GM21723 (cell line): ENCODE data around the gene DNAH10.

Experiments
- ATAC-seq: cut with Tn5 transposase; IDR thresholded peaks from one replicate; pipeline ENCODE4 v1.9.1; 2021; ENCODE audit warnings: mild to moderate bottlenecking, moderate library complexity; ENCODE audit not compliant: unreplicated experiment

DNAH10 gene

DNA sequence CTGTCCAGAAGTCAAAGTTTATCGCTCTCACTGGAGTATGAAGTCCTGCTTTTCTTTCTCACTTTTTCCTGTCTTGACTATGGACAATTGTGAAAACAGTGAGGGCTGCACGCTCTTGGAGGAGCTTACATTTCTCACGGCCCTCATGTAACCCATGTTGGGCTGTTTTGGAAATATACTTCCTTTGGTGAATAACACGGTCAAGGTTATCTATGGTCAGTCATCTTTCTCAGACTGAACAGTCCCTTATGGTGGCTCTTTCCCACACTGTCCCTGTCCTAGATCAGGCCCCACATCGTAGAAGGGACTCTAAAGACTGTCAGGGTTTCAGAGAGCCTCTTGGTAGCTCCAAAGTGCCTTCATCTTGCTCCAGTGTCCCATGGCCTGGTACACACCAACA lies 203.3 kb downstream of the DNAH10 start:
- ATAC-seq = no peak

DNA sequence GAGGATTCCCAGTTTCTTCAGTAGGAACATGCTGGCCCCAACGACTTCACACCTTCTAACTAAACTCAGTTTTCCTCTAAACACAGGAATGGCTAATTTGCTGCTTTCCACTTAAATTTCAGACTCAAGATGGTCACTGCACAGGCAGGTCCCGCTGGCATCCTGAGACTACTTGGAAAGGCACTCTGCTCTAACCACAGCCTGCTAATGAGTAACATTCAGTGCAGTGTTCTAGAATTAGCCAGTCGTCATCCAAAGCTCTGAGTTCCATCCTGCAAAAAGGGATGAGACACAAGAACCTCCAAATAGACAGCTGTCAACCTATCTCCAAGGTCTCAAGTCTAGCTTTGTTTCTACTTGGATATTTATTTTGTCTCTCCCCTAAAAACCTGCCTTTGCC lies 204.5 kb downstream of the DNAH10 start:
- ATAC-seq = no peak

DNA sequence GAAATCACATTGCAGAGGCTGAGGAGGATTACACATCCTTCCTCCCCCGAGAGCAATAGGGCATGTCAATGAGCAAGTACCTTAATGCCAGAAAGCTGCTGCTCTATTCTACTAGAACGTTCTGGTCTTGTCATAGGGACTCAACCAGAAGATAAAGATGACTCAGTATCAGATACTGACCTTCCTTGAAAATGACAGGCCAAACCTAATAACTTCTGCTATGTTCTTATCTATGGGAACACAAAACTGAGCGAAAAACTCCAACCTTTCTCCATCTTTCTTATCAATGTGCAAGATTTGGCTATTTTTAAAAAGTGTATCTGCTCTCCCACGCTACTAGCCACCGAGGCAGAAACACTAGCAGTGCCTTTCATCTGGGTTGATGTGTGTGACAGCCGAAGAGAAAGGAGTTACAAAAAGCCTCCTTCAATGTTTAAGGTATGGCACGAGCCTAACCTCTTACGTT lies 205.1 kb downstream of the DNAH10 start:
- ATAC-seq = no peak

DNA sequence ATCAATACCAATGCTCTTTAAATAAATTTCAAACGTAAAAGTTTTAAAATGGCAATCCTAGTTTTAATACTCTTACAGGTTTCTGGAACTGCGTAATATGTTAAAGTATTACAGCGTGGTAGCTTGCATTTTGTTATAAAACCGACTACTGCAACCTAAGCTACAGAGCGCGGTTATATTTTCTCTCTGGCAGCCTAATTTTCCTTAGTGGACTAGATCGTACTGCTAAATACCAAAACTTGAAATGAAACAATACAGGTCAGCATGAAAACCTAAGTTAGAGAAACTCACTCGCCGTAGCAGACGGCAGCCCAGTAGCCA lies 209.3 kb downstream of the DNAH10 start:
- no peak for ATAC-seq

DNA sequence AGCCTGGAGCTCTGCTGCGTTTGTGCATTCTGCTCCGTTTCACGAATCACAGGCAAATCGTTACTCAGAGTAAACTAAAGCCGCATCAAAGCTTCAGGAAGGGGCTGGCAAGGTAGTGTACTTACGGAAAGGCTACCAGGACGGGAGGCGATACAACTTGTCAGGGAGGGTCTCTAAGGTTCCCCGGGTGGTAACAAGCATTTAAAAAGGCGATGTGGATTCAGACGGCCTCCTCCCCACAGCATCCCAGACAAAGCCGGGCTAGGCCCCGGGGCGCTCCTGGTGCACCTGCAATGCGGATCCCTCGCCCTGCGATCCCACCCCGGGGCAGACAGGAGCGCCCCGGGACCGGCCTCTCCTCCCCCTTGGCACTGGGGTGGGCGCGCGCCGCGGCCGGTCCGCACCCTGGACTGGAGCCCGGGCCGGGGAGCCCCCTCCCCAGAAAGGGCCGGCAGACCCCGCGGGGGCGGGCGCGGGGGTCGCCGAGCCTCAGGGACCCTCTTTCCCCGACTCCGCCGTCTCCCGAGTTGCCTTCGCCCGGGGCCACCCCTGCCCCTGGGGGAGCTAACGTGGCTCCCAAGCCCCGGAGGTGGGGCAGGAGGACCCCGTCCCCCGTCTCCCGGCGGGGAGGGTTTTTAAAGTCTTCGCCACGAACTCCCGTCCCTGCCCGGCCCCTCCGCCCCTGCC lies 209.8 kb downstream of the DNAH10 start:
- peak; percentile 26 for ATAC-seq

DNA sequence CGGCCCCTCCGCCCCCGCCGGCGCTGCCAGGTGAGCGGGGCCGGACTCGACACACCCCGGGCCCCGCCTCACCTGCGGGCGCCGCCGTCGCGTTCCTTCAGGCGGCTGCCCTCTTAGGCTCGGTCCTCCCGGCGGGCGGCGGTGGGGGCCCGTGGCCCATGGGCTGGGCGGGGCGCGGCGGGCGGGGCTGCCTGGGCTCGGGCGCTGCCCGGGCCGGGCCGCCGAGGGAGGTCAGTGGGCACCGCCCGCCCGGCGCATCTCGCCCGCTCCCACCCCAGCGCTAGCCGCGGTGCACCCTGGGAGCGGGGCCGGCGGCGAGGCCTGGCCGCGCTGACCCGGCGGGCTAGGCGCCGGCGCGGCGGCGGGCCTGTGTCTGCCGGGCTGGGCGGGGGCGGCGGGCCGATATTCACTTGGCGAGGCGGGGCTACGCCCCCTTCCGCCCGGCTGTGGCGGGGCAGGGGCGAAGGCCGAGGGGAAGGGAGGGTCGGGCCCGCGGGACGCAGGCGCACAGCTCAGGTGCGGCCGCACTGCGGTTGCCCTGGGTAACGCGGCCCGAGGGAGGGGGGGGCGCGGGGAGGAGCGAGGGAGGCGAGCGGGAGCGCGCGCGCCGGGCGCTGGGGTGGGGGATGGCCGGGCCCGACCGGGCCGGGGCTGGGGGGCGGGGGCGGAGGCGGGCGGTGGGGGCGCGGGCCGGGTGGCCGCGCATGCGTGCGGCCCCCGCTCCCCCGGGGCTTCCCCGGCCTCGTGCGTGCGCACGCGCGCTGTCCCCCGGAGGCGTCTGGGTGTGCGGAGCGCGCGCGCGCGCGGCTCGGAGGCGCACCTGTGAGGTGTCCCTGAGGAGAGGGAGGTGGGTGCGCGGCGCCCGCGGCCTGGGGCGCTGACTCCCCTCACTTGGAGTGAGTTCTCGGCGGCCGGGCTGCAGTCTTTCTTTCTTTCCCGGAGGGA lies 210.6 kb downstream of the DNAH10 start, which contains the start of the genes CCDC92 and ZNF664:
TSS of gene CCDC92 (minus strand) at position 375 of the 945 bp plus-strand sequence. CDS start 28,526 bp downstream, outside the sequence.
TSS of gene ZNF664 (plus strand) at position 759 of the 945 bp plus-strand sequence. CDS start 38,930 bp downstream, outside the sequence.
- peak; percentile 80 for ATAC-seq

DNA sequence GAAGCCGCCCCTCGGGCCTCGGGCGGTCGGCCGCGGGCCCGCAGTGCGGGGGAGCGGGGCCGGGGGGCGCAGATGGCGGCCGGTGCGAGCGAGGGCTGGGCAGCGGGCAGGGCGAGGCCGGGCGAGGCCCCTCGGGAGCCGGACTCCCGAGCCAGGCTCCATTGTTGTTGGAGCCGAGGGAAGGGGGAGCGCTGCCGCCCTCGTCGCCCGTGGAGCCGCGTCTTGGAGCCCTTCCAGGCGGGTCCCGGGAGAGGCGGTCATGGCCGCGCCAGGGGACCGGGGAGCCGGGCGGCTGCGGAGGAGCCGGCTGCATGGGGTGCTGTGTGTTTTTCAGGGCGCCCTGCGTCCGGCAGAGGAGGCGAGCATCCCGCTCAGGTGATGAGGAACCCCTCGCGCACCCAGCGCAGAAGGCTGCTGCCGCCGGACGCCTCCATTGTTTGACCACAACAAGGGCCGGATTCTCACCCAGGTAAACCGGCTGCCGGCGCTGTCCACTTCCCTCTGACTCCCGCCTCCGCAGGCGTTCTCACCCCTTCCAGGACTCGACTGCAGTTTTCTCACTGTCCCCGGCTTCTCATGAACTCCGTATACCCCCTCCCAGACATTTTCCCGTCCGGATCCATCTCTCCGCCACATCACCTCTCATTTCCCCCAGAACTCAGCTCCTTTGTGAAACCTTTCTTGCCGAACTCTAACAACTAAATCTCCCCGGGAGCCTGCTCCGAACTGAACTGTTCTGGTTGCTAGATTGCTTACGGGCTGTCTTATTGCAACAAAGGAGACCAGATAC lies 211.6 kb downstream of the DNAH10 start:
- peak; percentile 26 for ATAC-seq

DNA sequence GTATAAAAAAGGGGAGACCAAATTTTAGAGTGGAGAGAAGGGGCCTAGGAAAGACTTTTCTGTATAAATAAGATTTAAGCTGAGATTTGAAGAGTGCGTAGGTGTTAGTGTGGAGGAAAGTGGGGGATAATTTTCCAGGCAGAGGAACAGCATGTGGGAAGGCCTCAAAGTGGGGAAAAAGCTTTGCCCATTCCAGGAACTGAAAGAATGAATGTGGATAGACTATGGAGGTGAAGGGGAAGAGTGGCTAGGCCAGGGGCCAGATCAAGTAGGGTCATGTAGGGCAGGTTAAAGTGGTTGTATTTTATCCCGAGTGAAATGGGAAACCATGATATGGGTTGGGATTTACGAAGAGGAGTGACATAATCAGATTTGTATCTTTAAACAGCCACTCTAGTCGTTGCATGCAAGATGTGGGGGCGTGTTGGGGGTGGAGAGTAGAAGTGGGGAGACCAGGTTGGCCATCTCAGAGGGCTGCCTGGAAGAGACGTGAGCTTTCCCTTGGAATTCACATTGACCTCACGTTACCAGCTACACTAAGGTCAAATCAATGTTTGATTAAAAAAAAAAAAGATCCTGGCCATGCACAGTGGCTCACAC lies 214.2 kb downstream of the DNAH10 start:
- no peak for ATAC-seq

DNA sequence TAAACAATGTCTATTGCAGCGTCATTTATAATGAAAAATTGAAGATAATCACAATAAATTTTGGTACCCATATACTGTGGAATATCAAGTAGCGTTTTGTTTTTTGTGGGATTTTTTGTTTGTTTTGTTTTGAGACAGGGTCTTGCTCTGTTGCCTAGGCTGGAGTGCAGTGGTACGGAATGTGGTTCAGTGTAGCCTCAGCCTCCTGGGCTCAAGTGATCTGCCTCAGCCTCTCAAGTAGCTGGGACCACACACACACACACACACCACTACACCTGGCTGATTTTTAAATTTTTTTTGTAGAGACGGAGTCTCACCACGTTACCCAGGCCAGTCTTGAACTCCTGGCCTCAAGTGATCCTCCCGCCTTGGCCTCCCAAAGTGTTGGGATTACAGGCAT lies 217.5 kb downstream of the DNAH10 start:
- no peak for ATAC-seq

DNA sequence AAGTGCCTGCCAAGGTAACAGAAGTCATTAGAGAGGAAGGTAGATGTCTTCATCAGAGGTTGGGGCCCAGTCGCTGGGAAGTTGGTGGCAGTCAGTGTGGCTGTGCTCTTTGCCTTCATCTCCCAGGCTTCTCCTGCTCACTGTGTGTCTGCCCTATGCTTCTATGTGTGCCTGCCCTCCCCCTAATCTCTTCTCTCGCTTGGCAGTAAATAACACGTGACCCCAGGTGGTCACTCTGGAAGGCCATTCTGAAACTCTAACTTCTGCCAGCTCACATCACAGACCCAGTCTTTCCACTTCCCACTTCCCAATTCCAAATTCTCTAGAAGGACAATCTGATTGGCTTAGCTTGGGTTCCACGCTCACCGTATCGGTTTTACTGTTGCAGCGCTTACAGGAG lies 220.2 kb downstream of the DNAH10 start:
- ATAC-seq = no peak

DNA sequence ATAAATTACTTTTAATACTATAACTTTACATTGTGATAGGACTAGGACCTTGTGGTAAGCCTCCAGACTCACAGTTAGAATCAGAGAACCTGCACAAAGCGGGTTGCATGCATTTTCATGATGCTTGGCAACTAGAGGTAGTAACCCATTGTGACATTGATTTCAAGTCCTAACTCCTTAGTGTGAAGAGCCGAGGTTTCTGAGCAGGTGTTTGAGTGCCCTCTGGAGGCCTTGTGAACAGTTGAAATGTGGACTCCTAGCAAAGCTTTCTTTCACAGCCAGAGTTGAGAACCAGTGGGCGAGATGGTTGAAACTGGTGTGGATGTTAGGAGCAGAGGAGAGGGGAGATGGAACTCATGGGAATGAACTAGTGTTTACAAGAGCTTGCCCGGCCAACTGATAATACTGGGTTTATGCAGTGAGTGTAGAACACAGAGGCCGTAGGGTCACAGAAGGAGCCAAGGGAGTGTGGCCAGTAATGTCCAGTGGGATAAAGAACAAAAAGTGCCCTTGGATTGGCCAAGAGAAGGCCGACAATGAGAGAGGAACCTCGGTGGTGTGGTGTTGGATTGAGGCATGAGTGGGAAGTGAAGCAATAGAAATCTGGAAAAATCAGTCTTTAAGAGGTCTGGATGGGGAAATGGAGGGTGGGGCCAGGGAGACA lies 221.9 kb downstream of the DNAH10 start:
- ATAC-seq = peak; percentile 62

DNA sequence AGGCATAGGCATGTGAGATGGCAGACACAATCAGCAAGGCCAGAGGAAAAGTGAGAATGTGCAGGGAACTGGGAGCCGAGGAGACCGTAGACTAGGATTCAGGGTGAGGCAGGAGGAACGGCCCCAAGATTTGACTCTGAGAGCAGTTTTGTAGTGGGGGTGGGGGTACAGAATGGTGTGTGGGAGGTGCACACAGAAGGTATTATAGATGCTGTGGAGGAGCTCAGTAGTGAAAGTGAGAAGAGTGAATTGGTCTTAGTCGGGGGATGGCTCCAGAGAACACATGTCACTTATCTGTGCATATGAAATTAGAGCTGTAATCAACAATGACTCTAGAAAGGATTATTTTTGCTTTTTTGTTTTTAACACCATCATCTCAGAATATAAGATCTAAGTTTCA lies 222.8 kb downstream of the DNAH10 start:
- no peak for ATAC-seq
